ENCODE results near the gene SLC20A1. TPM values are rescaled to one million over a fixed set of nuclear protein-coding genes. Genes with fewer than 3 reads are reported as not detected.
"Not testable (repeated sequence)": the region's sequence is repeated elsewhere in the genome, so short reads cannot be mapped to it uniquely, and the experiment has no call there.

SLC20A1 gene
- total RNA-seq, 1 donor from 2014 or later = 63.9 TPM

DNA sequence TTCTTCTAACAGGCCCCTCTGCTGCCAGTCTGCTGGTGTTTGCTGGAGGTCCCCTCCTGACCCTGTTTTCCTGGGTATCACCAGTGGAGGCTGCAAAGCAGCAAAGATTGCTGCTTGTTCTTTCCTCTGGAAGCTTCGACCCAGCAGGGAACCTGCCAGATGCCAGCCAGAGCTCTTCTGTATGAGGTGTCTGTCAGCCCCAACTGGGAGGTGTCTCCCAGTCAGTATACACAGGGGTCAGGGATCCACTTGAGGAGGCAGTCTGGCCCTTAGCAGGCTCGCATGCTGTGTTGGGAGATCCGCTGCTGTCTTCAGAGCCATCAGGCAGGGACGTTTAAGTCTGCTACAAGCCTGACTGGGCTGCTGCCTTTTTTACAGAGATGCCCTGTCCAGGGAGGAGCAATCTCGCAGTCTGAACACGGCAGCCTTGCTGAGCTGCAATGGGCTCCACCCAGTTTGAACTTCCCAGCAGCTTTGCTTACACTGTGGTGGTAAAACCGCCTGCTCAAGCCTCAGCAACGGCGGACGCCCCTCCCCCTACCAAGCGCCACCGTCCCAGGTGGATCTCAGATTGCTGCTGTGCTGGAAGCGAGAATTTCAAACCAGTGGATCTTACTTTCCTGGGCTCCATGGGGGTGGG is 31.4 kb upstream of the SLC20A1 start:
- Mint-ChIP-seq H3K27me3 (peaks cover 15% of the 10 kb centered on the region), H3K27ac (no peak overlapping the region), H3K4me3 (no peak overlapping the region), H3K9me3 (peaks cover 6% of the 10 kb centered on the region), H3K4me1 (ENCODE audit: unreplicated experiment) (no peaks in the 10 kb centered on the region), H3K36me3 (peaks cover 4% of the 10 kb centered on the region)
- TF ChIP-seq, protein P1, sequence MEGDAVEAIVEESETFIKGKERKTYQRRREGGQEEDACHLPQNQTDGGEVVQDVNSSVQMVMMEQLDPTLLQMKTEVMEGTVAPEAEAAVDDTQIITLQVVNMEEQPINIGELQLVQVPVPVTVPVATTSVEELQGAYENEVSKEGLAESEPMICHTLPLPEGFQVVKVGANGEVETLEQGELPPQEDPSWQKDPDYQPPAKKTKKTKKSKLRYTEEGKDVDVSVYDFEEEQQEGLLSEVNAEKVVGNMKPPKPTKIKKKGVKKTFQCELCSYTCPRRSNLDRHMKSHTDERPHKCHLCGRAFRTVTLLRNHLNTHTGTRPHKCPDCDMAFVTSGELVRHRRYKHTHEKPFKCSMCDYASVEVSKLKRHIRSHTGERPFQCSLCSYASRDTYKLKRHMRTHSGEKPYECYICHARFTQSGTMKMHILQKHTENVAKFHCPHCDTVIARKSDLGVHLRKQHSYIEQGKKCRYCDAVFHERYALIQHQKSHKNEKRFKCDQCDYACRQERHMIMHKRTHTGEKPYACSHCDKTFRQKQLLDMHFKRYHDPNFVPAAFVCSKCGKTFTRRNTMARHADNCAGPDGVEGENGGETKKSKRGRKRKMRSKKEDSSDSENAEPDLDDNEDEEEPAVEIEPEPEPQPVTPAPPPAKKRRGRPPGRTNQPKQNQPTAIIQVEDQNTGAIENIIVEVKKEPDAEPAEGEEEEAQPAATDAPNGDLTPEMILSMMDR (conservative IDR thresholded peaks at IDR 0.05) = no peak
- no peak for DNase-seq (ENCODE audit: extremely low spot score, unreplicated experiment)

GRCh38 chr2:112615051-112615450 is 30.7 kb upstream of the SLC20A1 start:
- Mint-ChIP-seq H3K9me3 (peaks cover under 1% of the 10 kb centered on the region), H3K27ac (no peak overlapping the region), H3K27me3 (peaks cover 15% of the 10 kb centered on the region), H3K4me3 (no peak overlapping the region), H3K36me3 (peaks cover 4% of the 10 kb centered on the region), H3K4me1 (ENCODE audit: unreplicated experiment) (no peaks in the 10 kb centered on the region)
- no peak for DNase-seq (ENCODE audit: extremely low spot score, unreplicated experiment)
- TF ChIP-seq, protein P1 (conservative IDR thresholded peaks at IDR 0.05) = no peak

GRCh38 chr2:112615798-112616197 is 29.9 kb upstream of the SLC20A1 start:
- H3K9me3 Mint-ChIP-seq; H3K36me3 Mint-ChIP-seq; H3K4me3 Mint-ChIP-seq; H3K27ac Mint-ChIP-seq; DNase-seq (ENCODE audit: extremely low spot score, unreplicated experiment); H3K4me1 Mint-ChIP-seq (ENCODE audit: unreplicated experiment): not testable (repeated sequence)
- H3K27me3 Mint-ChIP-seq = peaks cover 10% of the 10 kb centered on the region

DNA sequence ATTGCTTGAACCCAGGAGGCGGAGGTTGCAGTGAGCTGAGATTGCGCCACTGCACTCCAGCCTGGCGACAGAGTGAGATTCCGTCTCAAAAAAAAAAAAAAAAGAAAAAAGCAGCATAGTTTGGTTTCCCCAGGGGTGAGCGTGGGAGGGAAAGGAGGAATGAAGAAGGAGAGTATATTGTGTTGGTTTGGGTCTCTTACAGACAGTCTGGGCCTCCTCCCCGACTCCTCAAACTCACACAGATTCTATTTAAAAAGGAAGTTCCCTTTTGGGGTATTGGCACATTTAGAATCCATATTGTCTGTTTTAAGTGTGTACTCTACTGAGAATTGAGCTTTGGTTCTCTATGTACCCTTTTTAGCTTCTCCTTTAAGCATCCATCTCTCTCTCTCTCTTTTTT is 27.4 kb upstream of the SLC20A1 start:
- peaks cover 4% of the 10 kb centered on the region for H3K36me3 Mint-ChIP-seq
- no peaks in the 10 kb centered on the region for H3K4me1 Mint-ChIP-seq (ENCODE audit: unreplicated experiment)
- H3K27me3 Mint-ChIP-seq = peaks cover 13% of the 10 kb centered on the region
- TF ChIP-seq, protein P1 (conservative IDR thresholded peaks at IDR 0.05) = no peak
- H3K27ac Mint-ChIP-seq = no peak overlapping the region
- no peak overlapping the region for H3K4me3 Mint-ChIP-seq
- no peaks in the 10 kb centered on the region for H3K9me3 Mint-ChIP-seq
- DNase-seq (ENCODE audit: extremely low spot score, unreplicated experiment) = no peak

- H3K27ac Mint-ChIP-seq = no peak overlapping the region
- TF ChIP-seq, protein P1 (conservative IDR thresholded peaks at IDR 0.05) = no peak
- H3K27me3 Mint-ChIP-seq = peaks cover 10% of the 10 kb centered on the region
- no peaks in the 10 kb centered on the region for H3K4me1 Mint-ChIP-seq (ENCODE audit: unreplicated experiment)
- H3K36me3 Mint-ChIP-seq = no peaks in the 10 kb centered on the region
- no peaks in the 10 kb centered on the region for H3K9me3 Mint-ChIP-seq
- no peak overlapping the region for H3K4me3 Mint-ChIP-seq
- no peak for DNase-seq (ENCODE audit: extremely low spot score, unreplicated experiment)
Observed at GRCh38 chr2:112621790-112622527, 23.8 kb upstream of the SLC20A1 start.

DNA sequence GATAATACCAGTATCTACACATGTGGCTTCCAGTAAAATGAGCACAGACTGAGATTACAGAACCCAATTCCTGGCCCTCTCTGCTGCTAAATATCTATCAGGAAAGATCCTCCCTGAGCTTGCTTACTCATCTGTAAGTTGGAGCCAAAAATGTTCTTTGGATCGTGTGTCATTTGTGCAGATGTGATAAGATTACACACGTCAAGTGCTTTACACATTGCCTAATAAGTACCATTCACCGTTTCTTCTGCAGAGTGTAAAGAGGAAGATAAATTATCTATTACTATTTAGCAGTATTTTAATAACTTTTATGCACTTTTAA is 23.2 kb upstream of the SLC20A1 start:
- DNase-seq (ENCODE audit: extremely low spot score, unreplicated experiment) = no peak
- Mint-ChIP-seq H3K27me3 (peaks cover 10% of the 10 kb centered on the region), H3K4me1 (ENCODE audit: unreplicated experiment) (no peaks in the 10 kb centered on the region), H3K9me3 (no peaks in the 10 kb centered on the region), H3K4me3 (no peak overlapping the region), H3K27ac (no peak overlapping the region), H3K36me3 (no peaks in the 10 kb centered on the region)
- TF ChIP-seq, protein P1 (conservative IDR thresholded peaks at IDR 0.05) = no peak
